Activated naive CD4-positive, alpha-beta T cell treated with anti-CD3 and anti-CD28 coated beads, Interleukin-2, amount 50 U/mL, for 72 hours (primary cell): Measurements from ENCODE around the gene HOXD4. TPM values are rescaled to one million over a fixed set of nuclear protein-coding genes. Genes with fewer than 3 reads are reported as not detected.

Experiments used
- ATAC-seq, 2 donors: fragments of 150-1000 bp; cut with Tn5 transposase; 2 replicates each; pipeline ENCODE4 v1.10.0; 2021; ENCODE audit warnings: mild to moderate bottlenecking in 2 of 2, moderate library complexity in 2 of 2
- DNase-seq, 2 donors: peaks; one replicate each; pipeline ENCODE4 v3.0.0; 2021 to 2022; ENCODE audit warnings: low spot score in 2 of 2
- H3K27ac Mint-ChIP-seq, 2 donors: one replicate each; pipeline ENCODE4 v1.8.0; 2022; ENCODE audit warnings: mild to moderate bottlenecking in 2 of 2, mixed read lengths in 2 of 2
- H3K36me3 Mint-ChIP-seq, 2 donors: one replicate each; pipeline ENCODE4 v1.8.0; 2022; ENCODE audit warnings: mixed read lengths in 2 of 2
- H3K9me3 Mint-ChIP-seq, 2 donors: one replicate each; pipeline ENCODE4 v1.8.0; 2022; ENCODE audit warnings: mixed read lengths in 2 of 2
- total RNA-seq, 2 donors: library from RNA; stranded (reverse); gene quantifications; one replicate each; pipeline ENCODE4 v1.2.3, GENCODE V29; 2022

HOXD4 gene
- total RNA-seq, 2 donors from 2014 or later: not detected

- DNase-seq (no peak), ATAC-seq (no peak)
- Mint-ChIP-seq H3K36me3 (peaks cover 8 to 34% of the 10 kb centered on the region in 2 donors), H3K27ac (no peak overlapping the region), H3K9me3 (no peaks in the 10 kb centered on the region)
These were observed 18.9 kb upstream of the HOXD4 start for GRCh38 chr2:176132205-176133171.

- H3K27ac Mint-ChIP-seq: no peak overlapping the region
- H3K36me3 Mint-ChIP-seq: peaks cover 14 to 38% of the 10 kb centered on the region in 2 donors
- DNase-seq (no peak), ATAC-seq (no peak)
- peaks cover 0 to 2% of the 10 kb centered on the region in 2 donors for H3K9me3 Mint-ChIP-seq
These were observed 18.0 kb upstream of the HOXD4 start for GRCh38 chr2:176133389-176133788.

GRCh38 chr2:176134035-176134434, 17.3 kb upstream of the HOXD4 start:
- Mint-ChIP-seq H3K36me3 (peaks cover 21 to 44% of the 10 kb centered on the region in 2 donors), H3K9me3 (peaks cover 0 to 3% of the 10 kb centered on the region in 2 donors), H3K27ac (no peak overlapping the region)
- no peak for ATAC-seq
- DNase-seq: no peak

- H3K9me3 Mint-ChIP-seq: peaks cover 0 to 3% of the 10 kb centered on the region in 2 donors
- DNase-seq (no peak), ATAC-seq (no peak)
- peaks cover 24 to 47% of the 10 kb centered on the region in 2 donors for H3K36me3 Mint-ChIP-seq
- no peak overlapping the region for H3K27ac Mint-ChIP-seq
These were observed 16.3 kb upstream of the HOXD4 start for GRCh38 chr2:176135035-176135440.

GRCh38 chr2:176136374-176137251, 14.7 kb upstream of the HOXD4 start:
- Mint-ChIP-seq H3K9me3 (peaks cover 0 to 3% of the 10 kb centered on the region in 2 donors), H3K36me3 (peaks cover 24 to 55% of the 10 kb centered on the region in 2 donors), H3K27ac (no peak overlapping the region)
- no peak for ATAC-seq
- DNase-seq: no peak

- H3K36me3 Mint-ChIP-seq: peaks cover 24 to 55% of the 10 kb centered on the region in 2 donors
- DNase-seq: no peak
- H3K9me3 Mint-ChIP-seq: peaks cover 0 to 3% of the 10 kb centered on the region in 2 donors
- no peak for ATAC-seq
- no peak overlapping the region for H3K27ac Mint-ChIP-seq
These were observed 14.1 kb upstream of the HOXD4 start for GRCh38 chr2:176137252-176137580.

GRCh38 chr2:176137906-176138305, 13.4 kb upstream of the HOXD4 start:
- H3K9me3 Mint-ChIP-seq: peaks cover 0 to 3% of the 10 kb centered on the region in 2 donors
- H3K27ac Mint-ChIP-seq: no peak overlapping the region
- DNase-seq (no peak), ATAC-seq (no peak)
- H3K36me3 Mint-ChIP-seq: peaks cover 24 to 48% of the 10 kb centered on the region in 2 donors

- no peak for DNase-seq
- ATAC-seq: no peak
- Mint-ChIP-seq H3K27ac (no peak overlapping the region), H3K9me3 (peaks cover 0 to 3% of the 10 kb centered on the region in 2 donors), H3K36me3 (peaks cover 24 to 46% of the 10 kb centered on the region in 2 donors)
These were observed 12.8 kb upstream of the HOXD4 start for GRCh38 chr2:176138526-176138922.

GRCh38 chr2:176138923-176139660, 12.3 kb upstream of the HOXD4 start:
- no peak for DNase-seq
- Mint-ChIP-seq H3K36me3 (peaks cover 24 to 44% of the 10 kb centered on the region in 2 donors), H3K9me3 (peaks cover 0 to 3% of the 10 kb centered on the region in 2 donors), H3K27ac (peak overlapping the region in 1 of 2 donors; percentile 55)
- ATAC-seq: no peak

GRCh38 chr2:176139661-176140512, 11.5 kb upstream of the HOXD4 start:
- H3K9me3 Mint-ChIP-seq: peaks cover 0 to 3% of the 10 kb centered on the region in 2 donors
- H3K36me3 Mint-ChIP-seq: peaks cover 24 to 38% of the 10 kb centered on the region in 2 donors
- ATAC-seq (no peak), DNase-seq (no peak)
- H3K27ac Mint-ChIP-seq: no peak overlapping the region

- DNase-seq (peak in 1 of 2 donors; percentile 83), ATAC-seq (peak; percentile 82 to 95)
- peaks cover 0 to 3% of the 10 kb centered on the region in 2 donors for H3K9me3 Mint-ChIP-seq
- peak overlapping the region in 1 of 2 donors; percentile 23 for H3K27ac Mint-ChIP-seq
- H3K36me3 Mint-ChIP-seq: peaks cover 18 to 29% of the 10 kb centered on the region in 2 donors
These were observed 10.6 kb upstream of the HOXD4 start for GRCh38 chr2:176140513-176141317.

GRCh38 chr2:176142281-176142680, 9.1 kb upstream of the HOXD4 start:
- Mint-ChIP-seq H3K27ac (no peak overlapping the region), H3K36me3 (peaks cover 17 to 33% of the 10 kb centered on the region in 2 donors), H3K9me3 (peaks cover 0 to 3% of the 10 kb centered on the region in 2 donors)
- DNase-seq (no peak), ATAC-seq (no peak)

GRCh38 chr2:176145085-176145969, 6.0 kb upstream of the HOXD4 start:
- Mint-ChIP-seq H3K9me3 (no peaks in the 10 kb centered on the region), H3K36me3 (peaks cover 0 to 27% of the 10 kb centered on the region in 2 donors), H3K27ac (no peak overlapping the region)
- DNase-seq: no peak
- no peak for ATAC-seq

- ATAC-seq (no peak), DNase-seq (no peak)
- Mint-ChIP-seq H3K27ac (no peak overlapping the region), H3K9me3 (no peaks in the 10 kb centered on the region), H3K36me3 (peaks cover 0 to 30% of the 10 kb centered on the region in 2 donors)
These were observed 5.2 kb upstream of the HOXD4 start for GRCh38 chr2:176146101-176146500.
